ENCODE measurements around the gene MAP2K6. TPM values are rescaled to one million over a fixed set of nuclear protein-coding genes. Genes with fewer than 3 reads are reported as not detected.

The MAP2K6 gene
- total and polyA plus RNA-seq, 2 of the 8 experiments (the other 6 are each of a cell fraction or from before 2014, with no cell fraction given) = 11.0 to 44.1 TPM

GRCh38 chr17:69431835-69432234, 17.3 kb downstream of the MAP2K6 start (continued):
- no peak for TF ChIP-seq ZNF274 (IDR thresholded peaks at IDR 0.05; ENCODE audit: borderline replicate concordance, extremely low read depth, low read length)

All from H1 (cell line).